H1 (cell line): Measurements from ENCODE around the gene EZH1. TPM values are rescaled to one million over a fixed set of nuclear protein-coding genes. Genes with fewer than 3 reads are reported as not detected.

Source experiments
- polyA plus RNA-seq, 7 experiments: library from polyadenylated mRNA; depleted of rRNA in 3 of 7; stranded (reverse) in 5 of 7; unstranded in 2 of 7; fragments of >200 nt in 5 of 7; fragments of 200-250 nt in 2 of 7; gene quantifications; 1 replicate in 5 of 7; 2 replicates in 1 of 7; 4 replicates in 1 of 7; pipeline versions ENCODE4 v1.2.1 to v1.2.3, GENCODE V29; 2011 to 2013; ENCODE audit warnings: missing spikeins in 2 of 7, mixed read lengths in 2 of 7
- total RNA-seq: library from RNA; stranded (reverse); fragmentation: NEBNext Ultra II Directional; extraction: Animal tissue kit (Norgen Biotek cat#: 25700); gene quantifications from 2 replicates; pipeline ENCODE4 v1.2.1, GENCODE V29; 2021
- TF ChIP-seq, protein P1 (sequence below): fragments of 300-600 bp; sonication (generic); IDR thresholded peaks from 2 replicates; pipeline ENCODE4 v1.7.1; 2012; ENCODE audit warnings: low read length, moderate library complexity, mild to moderate bottlenecking, inconsistent platforms; ENCODE audit not compliant: insufficient replicate concordance

EZH1 gene
- total and polyA plus RNA-seq, 2 of the 8 experiments (the other 6 are each of a cell fraction or from before 2014, with no cell fraction given): 17.4 to 20.8 TPM

- TF ChIP-seq, protein P1, sequence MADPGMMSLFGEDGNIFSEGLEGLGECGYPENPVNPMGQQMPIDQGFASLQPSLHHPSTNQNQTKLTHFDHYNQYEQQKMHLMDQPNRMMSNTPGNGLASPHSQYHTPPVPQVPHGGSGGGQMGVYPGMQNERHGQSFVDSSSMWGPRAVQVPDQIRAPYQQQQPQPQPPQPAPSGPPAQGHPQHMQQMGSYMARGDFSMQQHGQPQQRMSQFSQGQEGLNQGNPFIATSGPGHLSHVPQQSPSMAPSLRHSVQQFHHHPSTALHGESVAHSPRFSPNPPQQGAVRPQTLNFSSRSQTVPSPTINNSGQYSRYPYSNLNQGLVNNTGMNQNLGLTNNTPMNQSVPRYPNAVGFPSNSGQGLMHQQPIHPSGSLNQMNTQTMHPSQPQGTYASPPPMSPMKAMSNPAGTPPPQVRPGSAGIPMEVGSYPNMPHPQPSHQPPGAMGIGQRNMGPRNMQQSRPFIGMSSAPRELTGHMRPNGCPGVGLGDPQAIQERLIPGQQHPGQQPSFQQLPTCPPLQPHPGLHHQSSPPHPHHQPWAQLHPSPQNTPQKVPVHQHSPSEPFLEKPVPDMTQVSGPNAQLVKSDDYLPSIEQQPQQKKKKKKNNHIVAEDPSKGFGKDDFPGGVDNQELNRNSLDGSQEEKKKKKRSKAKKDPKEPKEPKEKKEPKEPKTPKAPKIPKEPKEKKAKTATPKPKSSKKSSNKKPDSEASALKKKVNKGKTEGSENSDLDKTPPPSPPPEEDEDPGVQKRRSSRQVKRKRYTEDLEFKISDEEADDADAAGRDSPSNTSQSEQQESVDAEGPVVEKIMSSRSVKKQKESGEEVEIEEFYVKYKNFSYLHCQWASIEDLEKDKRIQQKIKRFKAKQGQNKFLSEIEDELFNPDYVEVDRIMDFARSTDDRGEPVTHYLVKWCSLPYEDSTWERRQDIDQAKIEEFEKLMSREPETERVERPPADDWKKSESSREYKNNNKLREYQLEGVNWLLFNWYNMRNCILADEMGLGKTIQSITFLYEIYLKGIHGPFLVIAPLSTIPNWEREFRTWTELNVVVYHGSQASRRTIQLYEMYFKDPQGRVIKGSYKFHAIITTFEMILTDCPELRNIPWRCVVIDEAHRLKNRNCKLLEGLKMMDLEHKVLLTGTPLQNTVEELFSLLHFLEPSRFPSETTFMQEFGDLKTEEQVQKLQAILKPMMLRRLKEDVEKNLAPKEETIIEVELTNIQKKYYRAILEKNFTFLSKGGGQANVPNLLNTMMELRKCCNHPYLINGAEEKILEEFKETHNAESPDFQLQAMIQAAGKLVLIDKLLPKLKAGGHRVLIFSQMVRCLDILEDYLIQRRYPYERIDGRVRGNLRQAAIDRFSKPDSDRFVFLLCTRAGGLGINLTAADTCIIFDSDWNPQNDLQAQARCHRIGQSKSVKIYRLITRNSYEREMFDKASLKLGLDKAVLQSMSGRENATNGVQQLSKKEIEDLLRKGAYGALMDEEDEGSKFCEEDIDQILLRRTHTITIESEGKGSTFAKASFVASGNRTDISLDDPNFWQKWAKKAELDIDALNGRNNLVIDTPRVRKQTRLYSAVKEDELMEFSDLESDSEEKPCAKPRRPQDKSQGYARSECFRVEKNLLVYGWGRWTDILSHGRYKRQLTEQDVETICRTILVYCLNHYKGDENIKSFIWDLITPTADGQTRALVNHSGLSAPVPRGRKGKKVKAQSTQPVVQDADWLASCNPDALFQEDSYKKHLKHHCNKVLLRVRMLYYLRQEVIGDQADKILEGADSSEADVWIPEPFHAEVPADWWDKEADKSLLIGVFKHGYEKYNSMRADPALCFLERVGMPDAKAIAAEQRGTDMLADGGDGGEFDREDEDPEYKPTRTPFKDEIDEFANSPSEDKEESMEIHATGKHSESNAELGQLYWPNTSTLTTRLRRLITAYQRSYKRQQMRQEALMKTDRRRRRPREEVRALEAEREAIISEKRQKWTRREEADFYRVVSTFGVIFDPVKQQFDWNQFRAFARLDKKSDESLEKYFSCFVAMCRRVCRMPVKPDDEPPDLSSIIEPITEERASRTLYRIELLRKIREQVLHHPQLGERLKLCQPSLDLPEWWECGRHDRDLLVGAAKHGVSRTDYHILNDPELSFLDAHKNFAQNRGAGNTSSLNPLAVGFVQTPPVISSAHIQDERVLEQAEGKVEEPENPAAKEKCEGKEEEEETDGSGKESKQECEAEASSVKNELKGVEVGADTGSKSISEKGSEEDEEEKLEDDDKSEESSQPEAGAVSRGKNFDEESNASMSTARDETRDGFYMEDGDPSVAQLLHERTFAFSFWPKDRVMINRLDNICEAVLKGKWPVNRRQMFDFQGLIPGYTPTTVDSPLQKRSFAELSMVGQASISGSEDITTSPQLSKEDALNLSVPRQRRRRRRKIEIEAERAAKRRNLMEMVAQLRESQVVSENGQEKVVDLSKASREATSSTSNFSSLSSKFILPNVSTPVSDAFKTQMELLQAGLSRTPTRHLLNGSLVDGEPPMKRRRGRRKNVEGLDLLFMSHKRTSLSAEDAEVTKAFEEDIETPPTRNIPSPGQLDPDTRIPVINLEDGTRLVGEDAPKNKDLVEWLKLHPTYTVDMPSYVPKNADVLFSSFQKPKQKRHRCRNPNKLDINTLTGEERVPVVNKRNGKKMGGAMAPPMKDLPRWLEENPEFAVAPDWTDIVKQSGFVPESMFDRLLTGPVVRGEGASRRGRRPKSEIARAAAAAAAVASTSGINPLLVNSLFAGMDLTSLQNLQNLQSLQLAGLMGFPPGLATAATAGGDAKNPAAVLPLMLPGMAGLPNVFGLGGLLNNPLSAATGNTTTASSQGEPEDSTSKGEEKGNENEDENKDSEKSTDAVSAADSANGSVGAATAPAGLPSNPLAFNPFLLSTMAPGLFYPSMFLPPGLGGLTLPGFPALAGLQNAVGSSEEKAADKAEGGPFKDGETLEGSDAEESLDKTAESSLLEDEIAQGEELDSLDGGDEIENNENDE: no peak
These were observed 35.3 kb downstream of the EZH1 start (continued) for GRCh38 chr17:42709561-42709960.
